Loucy (cell line): ENCODE measurements around the gene APOBEC3G.

ENCODE experiments used
- CTCF ChIP-seq: fragments of 200-600 bp; sonication (generic); conservative IDR thresholded peaks from 2 replicates; pipeline ENCODE4 v1.5.1; 2014; ENCODE audit warnings: mild to moderate bottlenecking, antibody characterized with exemption, low read length
- EZH2phosphoT487 ChIP-seq: fragments of 200-600 bp; IDR thresholded peaks from 2 replicates; pipeline ENCODE4 v1.6.1; 2018; ENCODE audit warnings: antibody characterized with exemption, mild to moderate bottlenecking, moderate library complexity, borderline replicate concordance

DNA sequence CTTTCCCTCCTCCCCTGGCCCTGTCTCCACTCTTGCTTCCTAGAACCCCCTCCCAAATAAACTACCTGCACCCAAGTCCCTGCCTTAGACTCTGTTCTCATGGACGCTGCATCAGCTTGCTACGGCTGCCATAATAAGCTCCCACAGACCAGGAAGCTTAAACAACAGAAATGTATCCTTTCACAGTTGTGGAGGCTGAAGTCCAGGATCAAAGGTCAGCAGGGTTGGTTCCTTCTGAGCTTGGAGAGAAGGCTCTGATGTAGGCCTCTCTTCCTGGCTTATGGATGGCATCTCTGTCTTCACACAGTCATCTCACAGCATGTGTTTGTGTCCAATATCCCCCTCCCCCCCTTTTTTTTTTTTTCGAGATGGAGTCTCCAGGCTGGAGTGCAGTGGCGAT lies 52.0 kb downstream of the APOBEC3G start:
- TF ChIP-seq EZH2phosphoT487 (no peak), CTCF (no peak)
